Prostate gland (tissue), 2 donors: ENCODE measurements around the gene MRPS12. TPM values are rescaled to one million over a fixed set of nuclear protein-coding genes. Genes with fewer than 3 reads are reported as not detected.

ENCODE experiments used
- DNase-seq: peaks from one replicate; pipeline ENCODE4 v3.0.0-alpha.2; 2019; ENCODE audit warnings: low spot score
- H3K27ac ChIP-seq, 2 donors: fragments of 200-600 bp; sonication (generic); 2 replicates each; pipeline ENCODE4 v1.5.1; 2017 to 2019
- H3K27me3 ChIP-seq: fragments of 200-600 bp; sonication (generic); replicated peaks from 2 replicates; pipeline ENCODE4 v1.5.1; 2019; ENCODE audit not compliant: insufficient read depth
- H3K36me3 ChIP-seq, 2 donors: fragments of 200-600 bp; sonication (generic); 1 replicate in 1 of 2; 2 replicates in 1 of 2; pipeline versions ENCODE4 v1.5.1 to v1.8.1; 2017 to 2019
- H3K4me1 ChIP-seq: fragments of 200-600 bp; sonication (generic); replicated peaks from 2 replicates; pipeline ENCODE4 v1.5.1; 2019
- H3K4me3 ChIP-seq, 2 donors: fragments of 200-600 bp; sonication (generic); 2 replicates each; pipeline ENCODE4 v1.5.1; 2017 to 2019
- H3K9me3 ChIP-seq: fragments of 200-600 bp; sonication (generic); 2 replicates; pipeline ENCODE4 v1.5.1; 2017
- CTCF ChIP-seq, 4 experiments: fragments of 200-600 bp in 2 of 4; fragments of 450-650 bp in 2 of 4; sonication (generic) in 2 of 4; IDR thresholded peaks; 1 replicate in 3 of 4; 2 replicates in 1 of 4; pipeline ENCODE4 v1.5.1; 2016 to 2019; ENCODE audit warnings: antibody characterized with exemption in 4 of 4, mild to moderate bottlenecking in 2 of 4, moderate library complexity in 2 of 4
- POLR2A ChIP-seq: fragments of 450-650 bp; IDR thresholded peaks from one replicate; pipeline ENCODE4 v1.6.1; 2016; ENCODE audit warnings: antibody characterized with exemption, mild to moderate bottlenecking
- POLR2AphosphoS5 ChIP-seq: sonication (generic); formaldehyde crosslinking; IDR thresholded peaks from one replicate; pipeline ENCODE4 v1.6.1; 2017; ENCODE audit warnings: antibody characterized with exemption
- WGBS: methylation state at CpG from one replicate; pipeline ENCODE4 v1.1.5; 2018; 5-methylcytosine and 5-hydroxymethylcytosine counted together
- intact Hi-C: fragments of 100-400 bp; cut with DNase I; formaldehyde crosslinking; loops from one replicate; pipeline ENCODE4 v1.14.2; 2022
- total RNA-seq, 2 donors: library from RNA; depleted of rRNA; stranded (reverse); fragments of >200 nt; gene quantifications; one replicate each; pipeline ENCODE4 v1.1.0, GENCODE V29; 2016

The MRPS12 gene
- total RNA-seq, 2 donors from 2014 or later, result 32.0 to 41.5 TPM

DNA sequence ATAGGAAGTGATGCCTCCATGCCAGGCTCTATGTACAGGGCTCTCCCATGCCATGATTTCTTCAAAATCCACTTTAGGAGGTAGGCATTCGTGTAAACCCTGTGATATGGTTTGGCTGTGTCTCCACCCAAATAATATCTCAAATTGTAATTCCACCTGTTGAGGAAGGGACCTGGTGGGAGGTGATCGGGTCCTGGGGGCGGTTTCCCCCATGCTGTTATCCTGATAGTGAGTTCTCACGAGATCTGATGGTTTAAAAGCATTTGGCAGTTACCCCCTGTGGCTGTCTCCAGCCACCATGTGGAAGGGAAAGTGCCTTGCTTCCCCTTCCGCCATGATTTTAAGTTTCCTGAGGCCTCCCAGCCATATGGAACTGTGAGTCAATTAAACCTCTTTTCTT is 8.3 kb upstream of the MRPS12 start:
- H3K27me3 ChIP-seq, result no peaks in the 10 kb centered on the region
- 90% methylated on average over 5 of the region's 5 CpGs for WGBS
- DNase-seq, result no peak
- H3K27ac ChIP-seq, result no peak overlapping the region
- H3K36me3 ChIP-seq, result no peaks in the 10 kb centered on the region
- H3K9me3 ChIP-seq, result no peaks in the 10 kb centered on the region
- no peak for TF ChIP-seq POLR2A
- TF ChIP-seq POLR2AphosphoS5, result no peak
- no peak for TF ChIP-seq CTCF (IDR thresholded peaks at IDR 0.05)
- H3K4me1 ChIP-seq, result no peaks in the 10 kb centered on the region
- H3K4me3 ChIP-seq, result no peak overlapping the region
- intact Hi-C loops, result no loop called here

DNA sequence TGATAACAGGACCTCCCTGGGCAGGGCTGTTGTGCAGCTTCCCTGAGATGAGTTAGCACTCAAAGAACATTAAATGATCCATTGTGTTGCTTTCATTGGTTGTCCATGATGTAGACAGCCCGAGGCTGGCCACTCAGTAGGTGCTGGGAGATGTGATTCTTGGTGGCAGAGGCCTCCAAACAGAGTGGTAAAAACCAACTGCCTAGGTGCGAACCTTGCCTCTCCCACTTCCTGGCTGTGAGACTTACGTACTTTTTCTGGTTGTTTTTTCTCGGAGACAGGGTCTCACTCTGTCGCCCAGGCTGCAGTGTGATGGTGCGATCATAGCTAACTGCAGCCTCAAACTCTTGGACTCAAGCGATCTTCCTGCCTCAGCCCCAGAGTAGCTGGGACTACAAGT is 6.4 kb upstream of the MRPS12 start:
- H3K4me3 ChIP-seq, result no peak overlapping the region
- H3K4me1 ChIP-seq, result no peaks in the 10 kb centered on the region
- no peaks in the 10 kb centered on the region for H3K27me3 ChIP-seq
- intact Hi-C loops, result no loop called here
- TF ChIP-seq CTCF (IDR thresholded peaks at IDR 0.05) (no peak), POLR2A (no peak), POLR2AphosphoS5 (no peak)
- DNase-seq, result no peak
- no peak overlapping the region for H3K27ac ChIP-seq
- no peaks in the 10 kb centered on the region for H3K36me3 ChIP-seq
- 99% methylated on average over 7 of the region's 7 CpGs for WGBS
- H3K9me3 ChIP-seq, result no peaks in the 10 kb centered on the region

DNA sequence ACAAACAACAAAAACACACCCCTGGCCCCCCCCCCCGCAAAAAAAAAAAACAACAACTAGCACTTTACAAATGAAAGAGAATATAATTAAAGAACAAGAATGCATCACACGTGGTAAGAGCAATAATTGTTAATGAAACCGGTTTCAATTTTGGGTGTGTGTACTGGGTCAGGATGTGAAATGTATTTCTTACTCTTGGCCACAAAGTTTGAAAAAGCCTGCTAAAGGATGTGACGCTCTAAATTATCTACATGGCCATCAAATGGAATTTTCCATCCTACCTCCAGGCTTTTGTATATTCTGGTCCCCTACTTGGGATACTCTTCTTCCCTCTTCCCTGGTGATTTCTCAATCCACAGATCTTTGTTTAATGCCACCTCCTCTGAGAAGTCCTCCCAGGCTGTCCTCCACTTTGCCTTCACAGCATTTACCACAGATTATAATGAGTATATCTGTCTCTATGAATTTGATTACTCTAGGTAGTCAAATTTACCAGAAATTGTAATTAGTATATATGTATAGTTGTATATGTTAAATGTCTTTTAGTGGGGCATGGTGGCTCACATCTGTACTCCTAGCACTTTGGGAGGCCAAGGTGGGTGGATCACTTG is 2.2 kb upstream of the MRPS12 start:
- TF ChIP-seq POLR2A, result no peak
- no peak for TF ChIP-seq CTCF (IDR thresholded peaks at IDR 0.05)
- no peak for TF ChIP-seq POLR2AphosphoS5
- Histone ChIP-seq H3K36me3 (no peaks in the 10 kb centered on the region), H3K4me3 (no peak overlapping the region), H3K27ac (no peak overlapping the region), H3K4me1 (peaks cover 5% of the 10 kb centered on the region), H3K27me3 (no peaks in the 10 kb centered on the region), H3K9me3 (no peaks in the 10 kb centered on the region)
- intact Hi-C loops, result no loop called here
- WGBS, result 86% methylated on average over 4 of the region's 4 CpGs
- DNase-seq, result no peak

DNA sequence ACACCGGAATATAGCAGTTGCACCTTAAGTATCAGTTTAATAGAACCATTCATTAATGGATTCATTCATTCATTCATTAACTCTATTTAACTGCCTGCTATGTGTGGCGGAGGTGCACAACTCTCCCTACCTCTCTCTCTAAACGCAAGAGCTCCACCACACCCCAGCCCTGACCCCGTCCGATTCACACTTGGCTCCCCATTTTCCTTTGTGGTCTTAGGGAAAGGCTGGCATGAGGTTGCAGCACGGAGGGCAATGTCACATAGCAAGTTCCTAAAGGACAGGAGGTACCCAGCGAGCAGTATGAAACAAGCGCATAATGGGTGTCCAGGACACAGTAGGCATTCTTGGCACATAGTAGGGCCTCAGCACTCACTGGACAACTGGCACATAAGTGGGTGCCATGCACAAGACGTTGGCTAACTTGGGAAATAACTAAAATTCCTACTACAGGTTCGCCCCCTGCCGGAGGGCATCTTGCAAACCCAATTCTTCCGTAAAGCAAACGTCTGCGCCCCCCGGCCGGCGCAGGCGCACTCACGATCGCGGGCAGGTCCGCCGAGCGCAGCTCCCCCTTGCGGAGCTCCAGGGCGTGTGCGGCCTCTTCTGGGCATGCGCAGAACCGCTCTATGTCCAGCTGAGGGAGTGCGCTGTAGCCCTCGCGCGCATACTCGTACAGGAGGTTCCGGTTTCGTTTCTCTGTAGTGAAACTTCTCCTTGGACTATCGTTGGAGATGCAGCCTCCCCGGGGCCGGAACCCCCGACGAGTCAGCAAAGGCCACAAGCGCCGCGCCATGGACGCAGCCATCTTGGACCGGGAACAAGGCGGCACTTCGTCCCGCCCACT is 592 bp upstream of the MRPS12 start, which contains the start of gene SARS2:
Gene SARS2 (minus strand): TSS at position 835 of the 847 bp plus-strand sequence. CDS start 27 bp downstream, at position 808.
- Histone ChIP-seq H3K4me3 (peak within 1 kb of the TSS; percentile 60 to 61), H3K36me3 (no peaks in the 10 kb centered on the region), H3K9me3 (no peaks in the 10 kb centered on the region), H3K4me1 (peaks cover 5% of the 10 kb centered on the region), H3K27ac (peak within 1 kb of the TSS; percentile 91 to 94), H3K27me3 (no peaks in the 10 kb centered on the region)
- DNase-seq, result peak; percentile 85
- TF ChIP-seq CTCF (IDR thresholded peaks at IDR 0.05) (peak; percentile 99 to 100 (median 100)), POLR2A (peak; percentile 16), POLR2AphosphoS5 (peak; percentile 90)
- intact Hi-C loops, result loop anchor here (5.0 to 10.0 kb wide), 3 partner anchors 195 to 525 kb away; partner anchors contain the start of genes ACTN4 and FAM98C
- 3% methylated on average over 48 of the region's 49 CpGs for WGBS
